ENCODE measurements around the gene NDNF.

DNA sequence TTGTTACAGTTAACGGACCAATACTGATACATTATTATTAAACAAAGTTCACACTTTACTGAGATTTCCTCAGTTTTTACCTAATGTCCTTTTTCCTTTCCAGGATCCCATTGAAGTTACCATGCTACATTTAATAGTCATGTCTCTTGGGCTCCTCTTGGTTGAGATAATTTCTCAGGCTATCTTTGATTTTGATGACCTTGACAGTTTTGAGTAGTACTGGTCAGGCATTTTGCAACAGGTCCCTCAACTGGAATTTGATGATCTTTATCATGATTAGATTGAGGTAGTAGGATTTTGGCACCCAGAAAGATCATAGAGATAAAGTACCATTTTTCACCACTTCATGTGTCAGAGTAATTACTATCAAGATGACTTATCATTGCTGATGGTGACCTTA lies 53.8 kb downstream of the NDNF start:
- TF ChIP-seq HNRNPUL1 (IDR thresholded peaks at IDR 0.05; ENCODE audit: low read length): no peak
- TF ChIP-seq CBX8 (IDR thresholded peaks at IDR 0.05; ENCODE audit: borderline replicate concordance, extremely low read depth, low read depth, low read length, poor library complexity, severe bottlenecking): no peak
- TF ChIP-seq FIP1L1 (IDR thresholded peaks at IDR 0.05; ENCODE audit: low read depth, low read length, poor library complexity, severe bottlenecking): no peak
- TF ChIP-seq, protein P1, sequence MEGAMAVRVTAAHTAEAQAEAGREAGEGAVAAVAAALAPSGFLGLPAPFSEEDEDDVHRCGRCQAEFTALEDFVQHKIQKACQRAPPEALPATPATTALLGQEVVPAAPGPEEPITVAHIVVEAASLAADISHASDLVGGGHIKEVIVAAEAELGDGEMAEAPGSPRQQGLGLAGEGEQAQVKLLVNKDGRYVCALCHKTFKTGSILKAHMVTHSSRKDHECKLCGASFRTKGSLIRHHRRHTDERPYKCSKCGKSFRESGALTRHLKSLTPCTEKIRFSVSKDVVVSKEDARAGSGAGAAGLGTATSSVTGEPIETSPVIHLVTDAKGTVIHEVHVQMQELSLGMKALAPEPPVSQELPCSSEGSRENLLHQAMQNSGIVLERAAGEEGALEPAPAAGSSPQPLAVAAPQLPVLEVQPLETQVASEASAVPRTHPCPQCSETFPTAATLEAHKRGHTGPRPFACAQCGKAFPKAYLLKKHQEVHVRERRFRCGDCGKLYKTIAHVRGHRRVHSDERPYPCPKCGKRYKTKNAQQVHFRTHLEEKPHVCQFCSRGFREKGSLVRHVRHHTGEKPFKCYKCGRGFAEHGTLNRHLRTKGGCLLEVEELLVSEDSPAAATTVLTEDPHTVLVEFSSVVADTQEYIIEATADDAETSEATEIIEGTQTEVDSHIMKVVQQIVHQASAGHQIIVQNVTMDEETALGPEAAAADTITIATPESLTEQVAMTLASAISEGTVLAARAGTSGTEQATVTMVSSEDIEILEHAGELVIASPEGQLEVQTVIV (CRISPR knock-in tag; IDR thresholded peaks at IDR 0.05; ENCODE audit: borderline replicate concordance): no peak
- TF ChIP-seq POLR2H (tag; IDR thresholded peaks at IDR 0.05; ENCODE audit: low read depth): no peak
- TF ChIP-seq MXI1 (IDR thresholded peaks at IDR 0.05; ENCODE audit: low read depth, low read length): no peak
- no peak for TF ChIP-seq HMG20A (CRISPR knock-in tag; conservative IDR thresholded peaks at IDR 0.05)

Data from K562 (cell line).